Vagina (tissue), 2 donors: ENCODE data around the gene WDR7.

Experiments used
- CTCF ChIP-seq, 3 experiments: fragments of 450-650 bp in 2 of 3; fragments of 200-600 bp in 1 of 3; sonication (generic) in 1 of 3; IDR thresholded peaks; one replicate each; pipeline ENCODE4 v1.5.1; 2017 to 2019; ENCODE audit warnings: antibody characterized with exemption in 3 of 3, mild to moderate bottlenecking in 2 of 3, moderate library complexity in 2 of 3
- POLR2A ChIP-seq, 2 donors: fragments of 450-650 bp; IDR thresholded peaks; one replicate each; pipeline ENCODE4 v1.6.1; 2017; ENCODE audit warnings: antibody characterized with exemption in 2 of 2, mild to moderate bottlenecking in 2 of 2, moderate library complexity in 2 of 2

DNA sequence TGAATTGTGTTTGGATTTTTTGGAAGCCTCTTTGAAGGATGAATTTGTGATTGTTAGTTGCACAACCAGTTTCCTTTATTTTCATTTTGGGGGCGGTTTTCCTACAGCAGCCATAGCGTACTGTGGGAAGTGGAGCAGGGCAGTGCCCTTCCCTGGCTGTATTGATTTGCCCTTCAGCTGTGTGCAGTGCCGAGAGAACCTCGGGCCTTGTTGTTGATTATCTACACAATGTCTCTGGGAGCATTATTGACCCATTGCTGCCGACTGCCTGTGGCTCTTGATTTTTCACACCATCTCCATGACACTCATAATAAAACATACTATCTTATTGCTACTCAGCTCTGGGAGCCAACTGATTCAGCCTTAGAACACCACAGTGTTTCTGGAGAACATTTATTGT is 333.6 kb downstream of the WDR7 start:
- TF ChIP-seq POLR2A (IDR thresholded peaks at IDR 0.05) (no peak), CTCF (IDR thresholded peaks at IDR 0.05) (no peak)
